ENCODE measurements around the gene CPEB2. TPM values are rescaled to one million over a fixed set of nuclear protein-coding genes. Genes with fewer than 3 reads are reported as not detected.

The CPEB2 gene
- total and polyA plus RNA-seq, 9 of the 15 experiments (the other 6 are each of a cell fraction or from before 2014, with no cell fraction given) = 0.39 to 3.0 (median 1.4) TPM

GRCh38 chr4:15002659-15003400 is 549 bp downstream of the CPEB2 start (continued):
- TF ChIP-seq IRF2 (CRISPR knock-in tag; IDR thresholded peaks at IDR 0.05) (no peak), RAD21 (CRISPR knock-in tag; conservative IDR thresholded peaks at IDR 0.05 in 1 of 2, IDR thresholded peaks at IDR 0.05 in 1 of 2) (no peak), ZNF444 (CRISPR knock-in tag; IDR thresholded peaks at IDR 0.05) (no peak), GATAD2A (IDR thresholded peaks at IDR 0.05) (peak; percentile 68; the same call in 1 of the 2 replicates), MIER1 (IDR thresholded peaks at IDR 0.05; ENCODE audit: low read depth) (no peak), ARID3B (CRISPR knock-in tag; IDR thresholded peaks at IDR 0.05; ENCODE audit: borderline replicate concordance) (no peak), RBBP5 (IDR thresholded peaks at IDR 0.05; ENCODE audit: borderline replicate concordance, insufficient read depth, low read length, poor library complexity, severe bottlenecking) (peak; percentile 12), KLF10 (CRISPR knock-in tag; IDR thresholded peaks at IDR 0.05) (no peak), ZNF165 (CRISPR knock-in tag; IDR thresholded peaks at IDR 0.05; ENCODE audit: borderline replicate concordance) (no peak), PHF8 (IDR thresholded peaks at IDR 0.05; ENCODE audit: borderline replicate concordance, low read length) (no peak; the same call in 1 of the 2 replicates), ZNF124 (CRISPR knock-in tag; IDR thresholded peaks at IDR 0.05) (no peak), RHOXF2B (CRISPR knock-in tag; conservative IDR thresholded peaks at IDR 0.05) (no peak), SIN3B (IDR thresholded peaks at IDR 0.05; ENCODE audit: low read depth) (peak; percentile 40; the same call in 1 of the 2 replicates), MLX (CRISPR knock-in tag; conservative IDR thresholded peaks at IDR 0.05) (no peak), NR2C1 (IDR thresholded peaks at IDR 0.05) (no peak), NR2C1 (tag; IDR thresholded peaks at IDR 0.05) (no peak), RBM22 (IDR thresholded peaks at IDR 0.05; ENCODE audit: low read depth, low read length, poor library complexity, severe bottlenecking) (peak; percentile 30), POLR2A (conservative IDR thresholded peaks at IDR 0.05) (peak; percentile 63), MLLT1 (IDR thresholded peaks at IDR 0.05) (peak; percentile 24 to 61; a peak in 2 of 4 replicates), ZNF140 (CRISPR knock-in tag; IDR thresholded peaks at IDR 0.05) (no peak), CREB3L1 (IDR thresholded peaks at IDR 0.05; ENCODE audit: borderline replicate concordance, low read depth) (0 out of 2 replicates have a peak, but pooled peaks have one; percentile 5), ZNF707 (CRISPR knock-in tag; conservative IDR thresholded peaks at IDR 0.05) (no peak), SREBF1 (IDR thresholded peaks at IDR 0.05; ENCODE audit: borderline replicate concordance, low read depth, low read length) (no peak), HDGF (IDR thresholded peaks at IDR 0.05) (no peak), TAF15 (IDR thresholded peaks at IDR 0.05; ENCODE audit: low read depth, low read length) (no peak)
